Ascending aorta (tissue), 2 donors: ENCODE data around the gene GAREM1. TPM values are rescaled to one million over a fixed set of nuclear protein-coding genes. Genes with fewer than 3 reads are reported as not detected.

ENCODE experiments used
- DNase-seq, 2 donors: peaks; one replicate each; pipeline ENCODE4 v3.0.0-alpha.2; 2019; ENCODE audit warnings: low spot score in 2 of 2
- H3K27ac ChIP-seq, 2 donors: fragments of 200-600 bp; sonication (generic); one replicate each; pipeline ENCODE4 v1.5.1; 2016 to 2017; ENCODE audit warnings: mild to moderate bottlenecking in 1 of 2
- H3K27me3 ChIP-seq: fragments of 200-600 bp; sonication (generic); one replicate; pipeline ENCODE4 v1.5.1; 2017
- H3K36me3 ChIP-seq, 2 donors: fragments of 200-600 bp; sonication (generic); one replicate each; pipeline ENCODE4 v1.5.1; 2016
- H3K4me1 ChIP-seq, 2 donors: fragments of 200-600 bp; sonication (generic); one replicate each; pipeline ENCODE4 v1.5.1; 2016 to 2017; ENCODE audit warnings: mild to moderate bottlenecking in 1 of 2
- H3K4me3 ChIP-seq, 2 donors: fragments of 200-600 bp; sonication (generic); one replicate each; pipeline ENCODE4 v1.5.1; 2016 to 2017; ENCODE audit warnings: mild to moderate bottlenecking in 1 of 2
- H3K9me3 ChIP-seq, 2 donors: fragments of 200-600 bp; sonication (generic); one replicate each; pipeline ENCODE4 v1.5.1; 2016
- intact Hi-C: fragments of 100-400 bp; cut with DNase I; formaldehyde crosslinking; loops from one replicate; pipeline ENCODE4 v1.15.1; 2023
- total RNA-seq: library from RNA; depleted of rRNA; stranded (reverse); fragments of >200 nt; gene quantifications from one replicate; pipeline ENCODE4 v1.1.0, GENCODE V29; 2016
- TF ChIP-seq, protein P1 (sequence below), 3 experiments: fragments of 200-600 bp in 2 of 3; fragments of 450-650 bp in 1 of 3; sonication (generic) in 2 of 3; IDR thresholded peaks; one replicate each; pipeline ENCODE4 v1.5.1; 2016 to 2019; ENCODE audit warnings: antibody characterized with exemption in 3 of 3, mild to moderate bottlenecking in 1 of 3, moderate library complexity in 1 of 3

Gene GAREM1
- total RNA-seq, 1 donor from 2014 or later: 8.9 TPM

DNA sequence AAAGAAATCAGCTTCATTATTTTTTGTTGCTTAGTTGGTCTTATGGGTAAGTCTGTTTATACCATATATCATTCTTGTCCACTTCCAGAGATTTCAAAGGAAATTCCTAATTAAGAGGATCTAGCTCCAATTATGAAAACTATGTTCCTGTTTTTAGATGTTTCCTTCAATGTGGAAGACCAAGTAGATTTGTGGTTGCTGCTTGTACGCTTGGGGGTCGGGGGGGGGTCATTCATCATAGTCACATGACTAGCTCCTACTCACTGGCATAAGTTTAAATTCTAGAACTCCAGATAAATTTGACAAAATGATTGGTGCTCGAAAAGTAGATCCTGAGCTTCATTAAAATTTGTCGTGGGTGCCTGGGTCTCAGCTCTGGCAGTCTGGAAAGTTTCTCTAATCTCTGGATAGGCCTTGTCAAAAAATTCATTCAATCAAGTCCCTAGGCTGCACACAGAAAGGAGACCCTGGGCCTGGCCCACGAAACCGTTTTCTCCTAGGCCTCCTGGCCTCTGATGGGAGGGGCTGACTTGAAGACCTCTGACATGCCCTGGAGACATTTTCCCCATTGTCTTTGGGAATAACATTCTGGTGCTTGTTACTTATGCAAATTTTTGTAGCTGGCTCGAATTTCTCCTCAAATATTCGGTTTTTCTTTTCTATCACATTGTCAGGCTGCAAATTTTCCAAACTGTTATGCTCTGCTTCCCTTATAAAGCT lies 218.4 kb downstream of the GAREM1 start:
- Histone ChIP-seq H3K9me3 (no peaks in the 10 kb centered on the region), H3K36me3 (no peaks in the 10 kb centered on the region), H3K27ac (no peak overlapping the region), H3K27me3 (no peaks in the 10 kb centered on the region), H3K4me1 (no peaks in the 10 kb centered on the region), H3K4me3 (no peak overlapping the region)
- no peak for DNase-seq
- intact Hi-C loops: no loop called here
- TF ChIP-seq, protein P1, sequence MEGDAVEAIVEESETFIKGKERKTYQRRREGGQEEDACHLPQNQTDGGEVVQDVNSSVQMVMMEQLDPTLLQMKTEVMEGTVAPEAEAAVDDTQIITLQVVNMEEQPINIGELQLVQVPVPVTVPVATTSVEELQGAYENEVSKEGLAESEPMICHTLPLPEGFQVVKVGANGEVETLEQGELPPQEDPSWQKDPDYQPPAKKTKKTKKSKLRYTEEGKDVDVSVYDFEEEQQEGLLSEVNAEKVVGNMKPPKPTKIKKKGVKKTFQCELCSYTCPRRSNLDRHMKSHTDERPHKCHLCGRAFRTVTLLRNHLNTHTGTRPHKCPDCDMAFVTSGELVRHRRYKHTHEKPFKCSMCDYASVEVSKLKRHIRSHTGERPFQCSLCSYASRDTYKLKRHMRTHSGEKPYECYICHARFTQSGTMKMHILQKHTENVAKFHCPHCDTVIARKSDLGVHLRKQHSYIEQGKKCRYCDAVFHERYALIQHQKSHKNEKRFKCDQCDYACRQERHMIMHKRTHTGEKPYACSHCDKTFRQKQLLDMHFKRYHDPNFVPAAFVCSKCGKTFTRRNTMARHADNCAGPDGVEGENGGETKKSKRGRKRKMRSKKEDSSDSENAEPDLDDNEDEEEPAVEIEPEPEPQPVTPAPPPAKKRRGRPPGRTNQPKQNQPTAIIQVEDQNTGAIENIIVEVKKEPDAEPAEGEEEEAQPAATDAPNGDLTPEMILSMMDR (IDR thresholded peaks at IDR 0.05): no peak

DNA sequence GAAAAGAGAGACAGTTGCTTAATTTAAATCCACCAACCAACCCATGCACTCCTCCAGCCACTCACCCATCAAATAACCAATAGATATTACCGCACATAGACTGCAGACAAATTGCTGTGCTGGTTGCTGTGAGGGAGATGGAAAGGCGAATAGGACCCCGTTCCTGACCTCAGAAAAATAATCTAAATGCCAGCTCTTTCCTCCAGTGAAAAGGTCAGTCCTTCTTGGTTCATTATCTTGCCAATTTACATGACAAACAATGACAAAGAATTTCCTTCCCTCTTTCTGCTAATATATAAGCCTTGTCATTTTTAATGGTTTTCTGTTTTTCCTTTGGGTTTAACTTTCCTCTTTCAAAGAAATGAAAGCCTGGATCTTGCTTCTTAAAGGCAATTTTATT lies 219.2 kb downstream of the GAREM1 start:
- H3K27ac ChIP-seq: no peak overlapping the region
- H3K27me3 ChIP-seq: no peaks in the 10 kb centered on the region
- no peak for DNase-seq
- TF ChIP-seq, protein P1 (IDR thresholded peaks at IDR 0.05): no peak
- H3K9me3 ChIP-seq: no peaks in the 10 kb centered on the region
- intact Hi-C loops: no loop called here
- no peaks in the 10 kb centered on the region for H3K4me1 ChIP-seq
- no peak overlapping the region for H3K4me3 ChIP-seq
- H3K36me3 ChIP-seq: no peaks in the 10 kb centered on the region

DNA sequence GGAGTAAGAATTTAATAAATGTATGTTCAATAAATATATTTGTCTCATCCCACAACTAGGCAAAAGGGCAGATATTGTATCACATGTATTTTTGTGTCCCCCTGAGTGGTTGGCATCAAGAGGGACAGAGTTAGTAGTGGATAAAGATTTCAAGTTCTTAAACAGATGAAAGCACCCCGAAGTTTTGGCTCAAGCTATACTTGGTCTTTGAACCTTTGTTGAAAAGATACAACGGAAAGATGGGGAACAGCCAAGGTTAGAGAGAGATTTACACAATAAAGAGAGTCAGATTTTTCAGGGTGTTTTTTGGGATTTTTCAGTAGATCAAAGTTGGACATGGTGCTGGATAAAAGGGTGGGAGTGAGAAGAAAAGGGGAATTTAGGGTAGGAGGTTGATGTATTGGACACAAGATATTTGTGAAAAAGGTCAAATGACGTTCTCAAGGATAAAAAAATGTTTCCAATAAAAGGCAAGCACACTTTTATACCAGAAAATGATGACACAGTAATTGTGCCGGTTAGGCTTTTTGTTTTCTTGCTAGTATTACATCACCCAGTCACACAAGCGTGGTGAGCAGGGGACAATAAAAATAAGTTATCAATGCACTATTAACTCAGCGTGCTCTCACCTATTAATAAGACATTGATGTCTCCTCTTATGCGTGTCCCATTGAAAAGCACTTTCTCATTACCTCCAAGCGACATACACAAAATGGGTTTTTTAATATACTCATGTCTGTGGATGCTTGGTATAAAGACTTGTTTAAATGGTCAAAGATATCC lies 221.3 kb downstream of the GAREM1 start:
- Histone ChIP-seq H3K36me3 (no peaks in the 10 kb centered on the region), H3K4me3 (no peak overlapping the region), H3K9me3 (no peaks in the 10 kb centered on the region), H3K27me3 (no peaks in the 10 kb centered on the region), H3K27ac (no peak overlapping the region), H3K4me1 (no peaks in the 10 kb centered on the region)
- no peak for DNase-seq
- intact Hi-C loops: no loop called here
- TF ChIP-seq, protein P1 (IDR thresholded peaks at IDR 0.05): no peak

DNA sequence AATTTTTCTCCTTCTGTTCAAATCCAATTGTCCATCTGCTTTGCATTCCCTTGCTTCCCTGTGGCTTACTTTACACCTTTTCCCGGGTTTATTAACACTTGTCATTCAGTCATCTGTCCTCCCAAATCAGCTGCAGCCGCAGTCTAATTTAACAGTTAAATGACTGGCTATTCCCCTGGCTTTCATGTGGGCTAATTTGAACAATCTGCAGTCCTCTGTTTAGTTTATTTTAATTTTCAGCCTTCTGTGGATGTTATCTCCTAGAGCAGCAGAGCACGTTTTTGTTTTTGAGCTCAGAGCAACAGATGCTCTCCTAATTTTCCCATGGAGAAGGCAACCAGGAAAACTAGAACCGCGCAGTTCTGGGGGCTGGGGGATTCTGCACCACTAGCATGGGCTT lies 225.8 kb downstream of the GAREM1 start:
- no peak for DNase-seq
- H3K9me3 ChIP-seq: no peaks in the 10 kb centered on the region
- H3K4me1 ChIP-seq: no peaks in the 10 kb centered on the region
- H3K4me3 ChIP-seq: no peak overlapping the region
- TF ChIP-seq, protein P1 (IDR thresholded peaks at IDR 0.05): no peak
- no peak overlapping the region for H3K27ac ChIP-seq
- no peaks in the 10 kb centered on the region for H3K36me3 ChIP-seq
- intact Hi-C loops: no loop called here
- no peaks in the 10 kb centered on the region for H3K27me3 ChIP-seq

DNA sequence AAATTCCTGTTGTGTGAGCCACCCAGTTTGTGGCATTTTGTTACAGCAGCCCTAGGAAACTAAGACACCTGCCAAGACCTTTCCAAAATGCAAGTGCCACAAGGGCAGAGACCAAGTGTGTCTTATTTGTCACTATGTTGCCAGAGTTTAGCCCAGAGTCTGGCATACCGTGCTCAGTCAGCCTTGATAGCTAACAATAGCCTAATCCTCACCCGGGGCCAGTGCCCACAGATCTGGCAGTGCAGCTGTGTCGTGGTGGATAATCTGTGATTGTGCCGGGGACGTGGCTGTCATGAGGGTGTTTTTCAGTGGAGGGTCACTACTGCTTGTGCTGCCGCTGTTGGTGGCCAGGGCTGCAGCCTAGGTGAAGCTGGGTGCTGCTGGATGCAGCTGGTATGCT lies 227.3 kb downstream of the GAREM1 start:
- no peaks in the 10 kb centered on the region for H3K9me3 ChIP-seq
- TF ChIP-seq, protein P1 (IDR thresholded peaks at IDR 0.05): no peak
- no peak for DNase-seq
- no peak overlapping the region for H3K27ac ChIP-seq
- H3K27me3 ChIP-seq: no peaks in the 10 kb centered on the region
- H3K4me1 ChIP-seq: no peaks in the 10 kb centered on the region
- H3K4me3 ChIP-seq: no peak overlapping the region
- intact Hi-C loops: no loop called here
- H3K36me3 ChIP-seq: no peaks in the 10 kb centered on the region
